HG03103 (cell line): Measurements from ENCODE around the gene LRRC14B.
"Not testable (repeated sequence)": the region's sequence is repeated elsewhere in the genome, so short reads cannot be mapped to it uniquely, and the experiment has no call there.

ENCODE experiments used
- ATAC-seq: cut with Tn5 transposase; IDR thresholded peaks from one replicate; pipeline ENCODE4 v1.9.1; 2021; ENCODE audit warnings: low read depth; ENCODE audit not compliant: unreplicated experiment

Gene LRRC14B

DNA sequence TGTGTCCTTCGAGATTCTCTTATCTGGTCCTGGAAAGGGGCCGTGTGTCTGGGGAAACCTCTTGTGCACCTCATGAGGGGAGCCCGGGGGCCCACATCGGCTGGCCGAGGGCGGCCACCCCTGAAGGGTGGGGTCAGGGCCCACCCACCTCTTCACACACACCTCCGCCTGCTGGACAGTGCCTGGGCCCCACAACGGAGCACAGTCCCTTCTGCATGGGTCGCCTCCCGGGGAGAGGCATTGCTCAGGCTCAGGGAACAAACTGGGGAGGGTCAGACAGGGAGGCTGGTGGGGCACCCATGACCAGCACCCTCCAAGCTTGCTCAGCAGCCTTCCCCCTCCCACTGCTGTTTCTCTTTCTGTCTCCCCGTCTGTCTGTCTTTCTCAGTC lies 1.3 kb upstream of the LRRC14B start:
- no peak for ATAC-seq

DNA sequence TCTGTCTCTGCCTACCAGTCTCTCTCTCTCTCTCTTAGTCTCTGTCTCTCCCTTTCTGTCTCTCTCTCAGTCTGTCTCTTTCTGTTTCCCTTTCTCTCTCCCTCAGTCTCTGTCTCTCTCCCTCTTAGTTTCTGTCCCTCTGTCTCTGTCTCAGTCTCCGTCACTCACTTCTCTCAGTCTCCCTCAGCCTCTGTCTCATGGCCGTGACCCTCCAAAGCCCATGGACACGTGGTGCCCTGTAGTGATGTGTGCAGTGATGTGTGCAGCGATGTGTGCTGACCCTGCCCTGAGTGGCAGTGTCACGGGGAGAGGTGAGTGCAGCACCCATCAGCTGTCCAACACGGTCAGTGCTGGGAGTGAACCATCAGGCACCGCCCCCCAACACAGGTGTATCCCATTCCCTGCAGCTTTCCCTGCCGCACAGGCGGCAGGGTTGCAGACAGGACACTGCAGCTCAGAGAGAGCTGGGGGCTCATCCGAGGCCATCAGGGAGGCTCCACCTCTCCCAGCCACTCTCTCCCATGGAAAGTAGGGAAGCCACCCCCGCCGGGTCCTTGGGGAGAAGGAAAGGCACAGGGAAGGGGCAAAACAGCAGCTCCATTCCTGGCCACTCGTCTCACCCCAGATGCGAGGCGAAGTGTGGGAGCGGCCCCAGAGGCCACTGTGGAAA lies 794 bp upstream of the LRRC14B start:
- ATAC-seq = no peak

DNA sequence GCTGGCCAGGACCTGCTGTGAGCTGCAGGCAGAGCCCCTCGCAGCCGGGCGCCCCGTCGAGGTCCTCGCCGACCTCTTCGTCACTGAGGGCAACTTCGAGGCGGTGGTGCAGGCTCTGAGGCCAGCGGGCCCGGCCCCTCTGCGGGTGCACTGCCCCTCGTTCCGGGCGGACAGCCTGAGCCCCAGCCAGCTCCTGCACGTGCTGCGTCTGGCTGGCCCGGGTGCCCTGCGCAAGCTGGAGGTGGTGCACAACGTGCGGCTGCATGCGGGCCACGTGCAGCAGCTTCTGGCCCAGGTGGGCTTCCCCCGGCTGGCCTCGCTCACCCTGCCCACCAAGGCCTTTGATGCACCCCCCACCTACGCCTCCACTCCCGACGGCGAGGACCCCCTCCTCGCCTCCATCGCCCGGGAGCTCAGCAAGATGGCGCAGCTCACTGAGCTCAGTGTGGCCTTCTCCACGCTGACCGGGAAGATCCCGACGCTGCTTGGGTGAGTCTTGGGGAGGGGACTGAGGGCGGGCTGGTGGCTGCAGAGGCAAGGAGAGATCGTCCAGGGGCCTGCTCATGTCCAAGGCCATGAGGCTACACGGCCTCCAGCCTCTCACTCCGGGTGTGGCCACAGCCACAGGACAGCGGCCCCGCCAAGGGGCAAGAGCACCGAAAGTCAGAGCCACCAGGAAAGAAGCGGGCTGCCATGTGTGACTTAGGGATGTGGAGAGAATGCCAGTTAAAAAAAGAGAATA lies 825 bp downstream of the LRRC14B start:
- no peak for ATAC-seq

DNA sequence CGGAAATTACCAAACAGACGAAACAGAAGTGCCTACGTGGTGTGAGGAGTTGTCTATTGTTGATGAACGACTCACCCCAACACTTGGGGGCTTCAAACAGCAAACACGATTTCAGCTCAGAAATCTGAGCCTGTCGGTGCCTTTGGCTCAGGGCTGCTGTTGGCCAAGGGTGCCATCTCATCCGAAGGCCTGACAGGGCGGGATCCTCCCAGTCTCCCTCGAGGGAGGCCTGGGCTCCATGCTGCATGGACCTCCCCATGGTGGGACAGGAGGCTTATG lies 1.3 kb downstream of the LRRC14B start:
- ATAC-seq = no peak

DNA sequence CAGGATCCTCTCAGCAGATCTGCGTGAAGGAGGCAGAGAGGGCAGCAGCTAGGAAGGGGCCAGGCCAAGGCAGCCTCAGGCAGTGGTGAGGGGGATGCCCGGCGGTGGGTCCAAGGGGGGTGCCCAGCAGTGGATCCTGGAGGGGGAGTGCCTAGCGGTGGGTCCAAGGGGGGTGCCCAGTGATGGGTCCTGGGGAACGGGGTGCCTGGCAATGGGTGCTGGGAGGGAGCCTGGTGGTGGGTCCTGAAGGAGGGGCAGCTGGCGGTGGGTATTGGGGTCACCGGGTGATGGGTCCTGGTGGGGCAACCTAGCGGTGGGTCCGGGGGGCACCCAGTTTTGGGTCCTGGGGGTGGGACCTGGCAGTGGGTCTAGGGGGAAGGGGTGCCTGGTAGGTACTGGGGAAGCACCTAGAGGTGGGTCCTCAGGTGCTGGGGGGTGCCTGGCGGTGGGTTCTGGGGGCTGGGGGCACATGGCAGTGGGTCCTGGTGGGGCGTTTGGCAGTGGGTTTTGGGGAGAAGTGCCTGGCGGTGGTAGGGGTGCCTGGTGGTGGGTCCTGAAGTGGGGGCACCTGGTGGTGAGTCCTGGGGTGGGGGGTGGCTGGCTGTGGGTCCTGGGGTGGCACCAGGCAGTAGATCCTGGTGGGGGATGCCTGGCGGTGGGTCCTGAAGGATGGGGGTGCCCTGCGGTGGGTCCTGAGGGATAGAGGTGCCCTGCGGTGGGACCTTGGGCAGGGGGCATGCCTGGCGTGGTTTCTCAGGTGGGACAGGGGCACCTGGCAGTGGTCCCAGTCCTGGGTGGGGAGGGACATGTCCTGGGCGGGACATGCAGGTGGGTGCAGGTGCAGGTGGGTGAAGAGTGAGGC lies 1.9 kb downstream of the LRRC14B start:
- ATAC-seq = no peak

DNA sequence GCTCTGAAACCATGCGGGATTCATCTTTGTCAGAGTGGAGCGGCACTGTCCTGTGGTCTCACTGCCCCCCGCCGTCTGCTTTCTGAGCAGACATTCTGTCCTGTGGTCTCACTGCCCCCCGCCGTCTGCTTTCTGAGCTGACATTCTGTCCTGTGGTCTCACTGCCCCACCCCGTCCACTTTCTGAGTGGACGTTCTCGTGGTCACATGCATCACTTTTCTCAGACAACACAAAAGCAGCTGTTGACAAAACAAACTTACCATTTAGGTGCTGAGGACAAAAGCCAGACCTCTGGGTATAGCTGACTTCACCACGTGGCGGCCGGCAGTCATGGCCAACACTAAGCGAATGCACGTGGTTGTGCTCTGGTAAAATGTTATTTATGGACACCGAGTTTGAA lies 2.8 kb downstream of the LRRC14B start:
- no peak for ATAC-seq

DNA sequence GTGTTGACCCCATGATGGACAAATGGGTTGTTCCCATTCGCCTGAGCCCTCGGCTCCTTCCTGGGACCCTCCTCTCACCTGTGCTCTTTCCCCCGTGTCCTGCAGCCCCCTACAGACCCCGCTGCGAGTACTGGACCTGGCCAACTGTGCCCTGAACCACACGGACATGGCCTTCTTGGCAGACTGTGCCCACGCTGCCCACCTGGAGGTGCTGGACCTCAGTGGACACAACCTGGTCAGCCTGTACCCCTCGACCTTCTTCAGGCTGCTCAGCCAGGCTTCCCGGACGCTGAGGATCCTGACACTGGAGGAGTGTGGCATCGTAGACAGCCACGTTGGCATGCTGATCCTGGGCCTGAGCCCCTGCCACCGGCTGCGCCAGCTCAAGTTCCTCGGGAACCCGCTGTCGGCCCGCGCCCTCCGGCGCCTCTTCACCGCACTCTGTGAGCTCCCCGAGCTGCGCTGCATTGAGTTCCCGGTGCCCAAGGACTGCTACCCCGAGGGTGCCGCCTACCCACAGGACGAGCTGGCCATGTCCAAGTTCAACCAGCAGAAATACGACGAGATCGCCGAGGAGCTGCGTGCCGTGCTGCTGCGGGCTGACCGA lies 3.4 kb downstream of the LRRC14B start:
- ATAC-seq = no peak

DNA sequence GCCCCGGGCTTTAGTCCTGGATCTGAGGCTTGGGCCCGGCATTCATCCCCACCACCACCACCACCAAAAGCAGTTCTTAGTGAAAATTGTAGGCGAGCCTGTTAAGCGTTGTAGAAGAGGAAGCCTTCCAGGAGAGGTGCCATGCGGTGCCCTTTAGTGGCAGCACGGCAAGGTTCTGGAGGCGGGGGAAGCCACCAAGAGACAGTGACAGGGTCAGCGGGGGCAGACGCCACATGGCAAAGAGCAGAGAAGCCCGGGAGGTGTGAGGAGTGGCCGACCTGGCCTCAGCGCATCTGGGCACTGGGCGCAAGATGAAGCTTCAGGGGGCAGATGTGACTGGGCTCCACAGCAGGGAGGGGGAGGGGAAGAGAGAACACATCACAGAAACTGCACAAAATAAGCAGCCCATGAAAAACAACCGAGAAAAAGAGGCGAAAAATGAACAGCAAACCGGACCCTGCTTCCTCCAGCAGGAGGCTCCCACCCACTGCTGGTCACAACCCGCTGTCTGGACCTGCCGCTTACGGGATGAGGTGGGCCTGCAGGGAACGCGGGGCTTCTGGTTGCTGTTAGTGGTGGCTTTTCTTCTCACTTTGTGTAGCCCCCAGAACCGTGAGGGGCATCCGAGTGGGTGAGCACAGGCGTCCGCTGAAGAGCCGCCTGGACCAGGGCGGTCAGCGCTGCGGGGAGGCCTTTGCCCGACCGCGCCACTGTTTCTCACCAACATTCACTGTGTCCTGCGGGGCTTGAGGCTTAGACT lies 4.3 kb downstream of the LRRC14B start:
- no peak for ATAC-seq

DNA sequence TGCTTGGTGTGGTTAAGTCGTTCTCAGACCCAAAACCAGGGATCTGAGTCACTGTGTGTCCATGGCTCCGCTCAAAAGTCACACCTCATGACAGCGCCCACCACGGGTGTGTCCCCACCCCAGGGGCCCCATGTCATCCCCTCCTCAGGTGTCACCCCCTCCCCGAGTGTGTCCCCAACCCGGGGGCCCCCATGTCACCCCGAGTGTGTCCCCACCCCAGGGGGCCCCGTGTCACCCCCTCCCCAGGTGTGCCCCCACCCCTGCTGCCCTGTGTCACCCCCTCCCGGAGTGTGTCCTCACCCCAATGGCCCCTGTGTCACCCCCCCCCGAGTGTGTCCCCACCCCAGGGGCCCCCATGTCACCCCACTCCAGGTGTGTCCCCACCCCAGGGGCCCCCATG lies 5.1 kb downstream of the LRRC14B start:
- ATAC-seq = no peak

DNA sequence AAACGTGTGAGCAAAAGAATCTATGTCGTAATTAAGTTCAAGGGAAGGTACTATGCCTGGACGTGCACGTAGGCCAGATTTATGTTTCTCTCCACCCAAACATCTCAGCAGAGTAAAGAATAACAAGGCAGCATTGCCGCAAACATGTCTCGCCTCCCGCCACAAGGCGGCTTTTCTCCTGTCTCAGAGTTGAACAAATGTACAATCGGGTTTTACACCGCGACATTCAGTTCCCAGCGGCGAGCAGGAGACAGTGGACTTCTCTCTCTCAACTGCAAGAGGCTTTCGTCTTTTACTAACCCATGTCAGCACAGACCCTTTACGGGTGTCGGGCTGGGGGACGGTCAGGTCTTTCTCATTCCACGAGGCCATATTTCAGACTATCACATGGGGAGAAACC lies 5.7 kb downstream of the LRRC14B start:
- not testable (repeated sequence) for ATAC-seq

DNA sequence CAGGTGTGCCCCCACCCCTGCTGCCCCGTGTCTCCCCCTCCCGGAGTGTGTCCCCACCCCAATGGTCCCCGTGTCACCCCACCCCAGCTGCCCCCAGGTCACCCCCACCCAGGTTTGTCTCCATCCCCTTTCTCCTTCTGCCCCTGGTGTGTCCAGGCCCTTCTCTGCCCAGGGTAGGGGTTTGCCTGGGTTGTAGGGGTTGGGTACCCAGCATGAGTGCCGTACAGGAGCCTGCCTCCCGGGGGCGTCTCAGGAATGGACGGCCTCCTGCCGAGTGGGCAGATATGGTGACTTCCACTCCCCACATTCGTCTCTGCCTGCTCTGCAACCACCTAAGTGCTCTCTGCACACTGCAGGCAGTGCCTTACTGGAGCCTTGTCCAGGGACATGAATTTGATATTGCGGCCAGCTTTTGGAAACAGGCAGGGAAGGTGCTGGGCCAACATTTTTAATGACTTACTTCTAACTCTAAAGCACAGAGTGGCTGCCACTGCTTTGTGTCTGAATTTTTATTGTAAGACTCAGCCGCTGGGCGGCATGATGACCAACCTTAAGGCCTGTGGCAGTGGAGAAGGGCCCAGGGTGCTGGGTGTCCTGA lies 6.7 kb downstream of the LRRC14B start:
- ATAC-seq = no peak

DNA sequence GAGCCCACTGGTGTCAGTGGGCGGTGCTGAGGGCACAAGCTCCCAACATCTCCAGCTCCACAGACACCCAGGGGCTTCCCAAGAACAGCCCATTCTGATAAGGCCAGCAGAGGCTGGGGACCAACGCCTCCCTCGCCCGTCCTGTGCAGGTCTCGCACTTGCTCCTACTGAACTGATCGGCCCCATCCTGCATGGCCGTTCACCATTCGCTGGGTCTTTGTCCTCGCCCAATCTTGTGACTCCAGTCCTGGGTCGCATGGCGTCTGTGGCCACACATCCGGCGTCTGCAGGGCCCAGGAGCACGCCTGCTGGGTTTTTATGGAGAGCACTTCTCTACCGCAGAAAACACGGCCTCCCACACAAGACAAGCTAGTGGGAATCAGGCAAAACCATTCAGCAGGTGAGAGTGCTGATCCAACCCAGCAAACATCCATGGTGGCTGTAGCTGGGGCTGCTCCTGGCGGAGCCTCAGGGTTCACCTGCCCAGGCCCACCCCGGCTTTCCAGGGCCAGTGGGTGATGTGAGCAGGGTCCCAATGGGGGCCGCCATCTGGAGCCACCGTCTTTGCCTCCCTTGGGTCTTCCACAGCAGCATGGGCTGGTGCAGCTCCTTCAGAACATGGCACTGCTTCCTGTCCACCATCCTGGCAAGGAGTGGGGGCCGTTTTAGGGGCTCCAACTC lies 7.4 kb downstream of the LRRC14B start:
- ATAC-seq = no peak

DNA sequence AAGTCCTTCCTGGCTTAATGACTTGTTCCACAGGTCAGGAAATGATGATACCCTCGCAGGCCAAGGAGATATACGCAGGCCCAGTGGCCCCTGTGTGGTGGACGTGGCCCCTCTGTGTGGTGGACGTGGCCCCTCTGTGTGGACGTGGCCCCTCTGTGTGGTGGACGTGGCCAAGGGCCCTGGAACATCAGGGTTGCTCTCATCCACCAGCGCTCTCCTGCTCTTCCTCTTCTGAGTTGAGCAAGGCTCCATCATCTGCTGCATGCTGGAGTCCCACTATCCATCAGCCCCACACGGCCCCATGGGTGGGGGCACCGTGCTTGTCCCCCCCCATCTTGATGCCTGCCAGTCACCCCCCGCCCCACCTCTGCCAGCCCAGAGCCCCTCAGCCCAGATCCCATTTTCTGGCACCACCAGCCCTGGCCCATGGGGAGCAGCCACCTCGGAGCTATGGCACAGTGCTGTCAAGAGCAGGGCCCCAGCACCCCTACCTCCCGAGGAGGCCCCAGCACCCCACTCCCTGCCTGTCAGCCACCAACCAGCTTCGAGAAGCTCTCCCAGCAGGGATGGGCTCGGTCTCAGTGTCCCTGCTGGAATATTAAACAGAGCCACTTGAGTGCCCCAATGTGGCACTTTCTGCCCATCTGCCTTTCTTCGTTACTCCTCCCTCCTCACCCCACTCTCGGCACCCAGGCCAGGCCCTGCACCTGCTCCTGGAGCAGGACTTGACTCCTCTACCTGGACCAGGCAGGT lies 8.1 kb downstream of the LRRC14B start:
- ATAC-seq = no peak

DNA sequence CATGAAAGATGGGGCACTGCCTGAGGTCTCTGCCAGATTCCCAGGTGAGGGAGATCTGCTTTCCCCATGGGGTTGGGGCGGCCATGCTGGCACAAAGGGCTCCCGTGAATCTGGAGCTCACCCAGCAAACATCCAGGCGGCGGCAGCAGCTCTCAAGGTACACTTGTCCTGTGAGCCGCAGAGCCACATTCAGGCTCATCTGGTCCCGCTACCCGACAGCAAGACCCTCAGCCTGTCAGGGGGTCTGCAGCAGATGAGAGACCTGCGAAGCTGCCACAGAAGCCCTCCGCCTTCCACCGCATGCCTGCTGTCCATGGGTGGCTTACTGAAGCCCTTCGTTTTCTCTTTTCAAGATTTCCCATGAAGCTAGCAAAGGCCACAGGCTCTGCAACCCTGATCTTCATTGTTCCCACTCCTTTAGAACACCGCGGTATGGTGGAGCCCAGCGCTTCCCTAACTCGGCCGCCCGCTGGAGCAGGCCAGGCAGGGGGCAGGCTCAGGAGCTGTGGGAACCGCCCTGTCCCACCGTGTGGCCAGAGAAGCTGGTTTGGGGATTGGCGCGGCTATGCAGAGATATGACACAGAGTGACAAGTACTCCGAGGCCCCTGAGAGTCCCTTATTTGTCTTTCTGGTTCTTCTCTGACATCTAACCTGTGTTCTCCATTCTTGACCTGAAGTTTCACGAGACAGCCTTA lies 8.8 kb downstream of the LRRC14B start:
- ATAC-seq = no peak

DNA sequence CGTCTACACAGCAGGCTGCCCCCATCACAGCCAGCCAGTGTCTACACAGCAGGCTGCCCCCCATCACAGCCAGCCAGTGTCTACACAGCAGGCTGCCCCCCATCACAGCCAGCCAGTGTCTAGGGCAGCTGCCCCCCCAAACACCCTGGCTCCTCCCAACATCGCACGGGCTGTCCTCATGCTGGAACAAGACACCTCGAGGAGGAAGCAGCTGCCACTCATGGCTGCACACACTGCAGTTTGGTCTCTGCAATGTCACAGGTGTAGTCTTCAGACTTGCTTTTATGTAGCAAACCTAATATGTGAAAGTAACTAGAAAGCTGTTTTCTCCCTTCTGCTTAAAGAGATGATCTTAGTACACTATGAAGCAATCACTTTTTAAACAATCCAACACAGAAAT lies 9.7 kb downstream of the LRRC14B start:
- ATAC-seq = no peak

DNA sequence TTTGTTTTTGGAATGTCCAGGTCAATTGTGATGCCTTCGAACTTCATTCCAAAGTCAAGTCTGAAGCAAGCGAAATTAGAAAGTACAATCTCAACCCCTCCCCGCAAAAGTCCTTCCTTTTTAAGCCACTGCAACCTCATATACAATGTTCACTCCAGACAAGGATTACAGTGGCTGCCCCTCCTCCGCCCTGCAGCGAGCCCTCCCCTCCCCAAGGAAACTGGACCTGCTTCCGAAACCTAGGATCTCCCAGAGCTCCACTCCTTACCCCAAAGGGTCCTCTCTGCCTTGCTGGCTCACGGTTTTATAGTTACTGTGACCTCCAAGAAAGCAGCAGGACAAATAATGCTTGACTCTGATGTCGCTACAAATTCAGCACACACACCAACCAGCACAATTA lies 10.4 kb downstream of the LRRC14B start:
- no peak for ATAC-seq

DNA sequence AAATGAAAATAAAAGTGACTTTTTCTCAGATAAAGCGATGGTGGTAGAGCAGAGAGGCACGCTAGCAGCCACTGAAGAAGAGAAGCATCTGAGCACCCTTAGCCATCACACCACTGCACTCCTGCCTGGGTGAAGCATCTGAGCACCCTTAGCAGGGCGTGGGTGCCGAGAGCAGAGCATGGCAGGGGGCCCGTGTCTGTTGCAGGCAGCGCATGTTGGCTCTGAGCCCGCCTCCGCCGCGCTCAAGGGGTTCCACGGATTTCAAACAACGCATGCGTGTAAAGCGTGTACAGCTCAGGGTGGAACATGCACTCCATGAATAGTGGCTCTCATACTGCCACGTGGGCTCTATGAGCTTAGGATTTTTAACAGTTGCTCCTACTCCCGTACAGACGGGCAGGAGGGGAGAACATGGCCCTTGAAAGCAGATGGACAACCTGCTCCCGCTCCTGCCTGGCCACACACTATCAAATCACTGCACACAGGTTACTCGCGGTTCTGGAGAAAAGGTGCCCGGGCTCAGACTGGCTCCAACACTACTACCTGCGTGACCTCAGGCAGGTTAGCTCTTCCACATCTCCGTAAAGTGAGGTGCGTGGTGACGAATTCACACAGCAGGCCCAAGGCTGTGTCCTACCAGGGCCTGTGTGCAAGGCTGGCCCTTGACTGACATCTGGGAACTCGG lies 12.1 kb downstream of the LRRC14B start:
- ATAC-seq = no peak

DNA sequence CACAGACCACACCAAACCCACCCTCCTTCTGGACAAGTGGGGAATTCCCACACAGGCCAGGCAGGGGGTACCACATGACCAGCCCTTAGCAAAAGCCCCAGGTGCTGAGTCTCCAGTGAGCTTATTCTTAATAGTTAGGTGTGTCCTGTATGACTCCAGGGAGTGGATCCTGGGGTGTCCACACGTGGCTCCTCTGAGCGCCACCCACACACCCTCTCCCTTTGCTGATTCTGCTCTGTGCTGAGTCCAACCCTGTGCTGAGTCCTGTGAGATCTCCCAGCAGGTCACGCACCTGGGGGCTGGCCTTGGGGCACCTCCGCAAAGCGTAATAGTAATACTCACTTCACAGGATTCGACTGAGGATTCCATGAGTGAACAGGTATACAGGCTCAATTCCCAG lies 12.7 kb downstream of the LRRC14B start:
- ATAC-seq = no peak
